HCT116 (cell line): Measurements from ENCODE around the gene ARMH4. TPM values are rescaled to one million over a fixed set of nuclear protein-coding genes. Genes with fewer than 3 reads are reported as not detected.
A peak's percentile ranks its signal among the peaks of the same experiment; 100 is the strongest.

Experiments used
- ATAC-seq: fragments of 200-7000 bp; cut with Tn5 transposase; 2 replicates; pipeline ENCODE4 v1.9.1; 2020; ENCODE audit warnings: mild to moderate bottlenecking, moderate library complexity
- Bru-seq: library from RNA; stranded (reverse); fragments of 400-500 nt; gene quantifications from one replicate; lab custom pipeline; 2021; lab: Mats Ljungman, UMichigan
- BruChase-seq, 2 experiments: library from RNA; stranded (reverse); fragments of 400-500 nt; gene quantifications; one replicate each; lab custom pipeline; 2021; lab: Mats Ljungman, UMichigan
- BruUV-seq: library from RNA; stranded (reverse); fragments of 400-500 nt; replicated peaks from 2 replicates; lab custom pipeline; 2021; lab: Mats Ljungman, UMichigan
- CTCF ChIA-PET: fragments of 300-600 bp; sonication (Branson Sonifier 250); formaldehyde crosslinking; loops from one replicate; lab custom pipeline; 2021; ENCODE audit warnings: antibody characterized with exemption; lab: Charles Lee
- POLR2A ChIA-PET: fragments of 300-600, 350-600 bp; sonication (Branson Sonifier 250); formaldehyde crosslinking; loops from one replicate; lab custom pipeline; 2021; ENCODE audit warnings: antibody characterized with exemption; lab: Charles Lee
- RAD21 ChIA-PET, 2 experiments: fragments of 300-600 bp; sonication (Branson Sonifier 250); formaldehyde crosslinking; loops; one replicate each; lab custom pipeline; 2023; ENCODE audit warnings: low total read pairs in 2 of 2; ENCODE audit not compliant: uncharacterized antibody in 2 of 2, unreplicated experiment in 2 of 2, low non-redundant PET in 1 of 2; lab: Charles Lee
- DNase-seq: peaks from one replicate; pipeline ENCODE4 v3.0.0-alpha.2; 2010; ENCODE audit warnings: low read depth, low spot score
- H2AFZ ChIP-seq: fragments of 200-600 bp; shearing (Covaris generic), sonication (generic); 2 replicates; pipeline ENCODE4 v1.6.1; 2017; ENCODE audit warnings: low read depth, mixed run types, mixed read lengths, antibody characterized with exemption, low read length; ENCODE audit not compliant: poor library complexity, severe bottlenecking
- H3K27ac ChIP-seq: 2 replicates; pipeline ENCODE4 v1.5.1; 2012; ENCODE audit warnings: low read depth, low read length
- H3K27me3 ChIP-seq: fragments of 200-600 bp; sonication (generic); 2 replicates; pipeline ENCODE4 v1.6.1; 2016; ENCODE audit warnings: mixed run types, low read length, mixed read lengths; ENCODE audit not compliant: insufficient read depth
- H3K36me3 ChIP-seq, 2 experiments: fragments of 200-500 bp in 1 of 2; fragments of 200-600 bp in 1 of 2; sonication (Bioruptor generic) in 1 of 2; sonication (generic) in 1 of 2; 2 replicates each; pipeline versions ENCODE4 v1.5.1 to v1.6.1; 2014 to 2016; ENCODE audit warnings: low read length in 2 of 2, inconsistent platforms in 1 of 2, mixed read lengths in 1 of 2, mixed run types in 1 of 2; ENCODE audit not compliant: insufficient read depth in 2 of 2, control insufficient read depth in 1 of 2
- H3K4me1 ChIP-seq, 2 experiments: fragments of 200-600 bp in 1 of 2; sonication (generic) in 1 of 2; 2 replicates each; pipeline versions ENCODE4 v1.5.1 to v1.6.1; 2012 to 2017; ENCODE audit warnings: low read length in 2 of 2, inconsistent platforms in 1 of 2, mild to moderate bottlenecking in 1 of 2, mixed read lengths in 1 of 2, mixed run types in 1 of 2, moderate library complexity in 1 of 2; ENCODE audit not compliant: insufficient read depth in 2 of 2, control insufficient read depth in 1 of 2
- H3K4me2 ChIP-seq: fragments of 200-600 bp; sonication (generic); 2 replicates; pipeline ENCODE4 v1.6.1; 2017; ENCODE audit warnings: mixed run types, low read length, mixed read lengths
- H3K4me3 ChIP-seq, 2 experiments: fragments of 200-600 bp in 1 of 2; sonication (generic) in 1 of 2; replicated peaks in 1 of 2; 2 replicates each; pipeline ENCODE4 v1.5.1; 2011 to 2016; ENCODE audit warnings: low read length in 2 of 2, control low read depth in 1 of 2, low read depth in 1 of 2, mild to moderate bottlenecking in 1 of 2, mixed read lengths in 1 of 2, mixed run types in 1 of 2
- H3K79me2 ChIP-seq: fragments of 200-600 bp; sonication (generic); 2 replicates; pipeline ENCODE4 v1.6.1; 2017; ENCODE audit warnings: mild to moderate bottlenecking, mixed run types, low read length, moderate library complexity, mixed read lengths; ENCODE audit not compliant: insufficient read depth
- H3K9ac ChIP-seq: fragments of 200-600 bp; sonication (generic); 2 replicates; pipeline ENCODE4 v1.6.1; 2016; ENCODE audit warnings: low read length, mixed read lengths
- H3K9me2 ChIP-seq: fragments of 200-600 bp; sonication (generic), shearing (Covaris generic); 2 replicates; pipeline ENCODE4 v1.6.1; 2017; ENCODE audit warnings: mixed run types, mild to moderate bottlenecking, moderate library complexity; ENCODE audit not compliant: insufficient read depth
- H3K9me3 ChIP-seq, 2 experiments: fragments of 200-500 bp in 1 of 2; fragments of 200-600 bp in 1 of 2; sonication (Bioruptor generic) in 1 of 2; sonication (generic) in 1 of 2; 2 replicates each; pipeline ENCODE4 v1.6.1; 2014 to 2017; ENCODE audit warnings: low read length in 2 of 2, mixed read lengths in 2 of 2, inconsistent platforms in 1 of 2, low read depth in 1 of 2, mild to moderate bottlenecking in 1 of 2, mixed run types in 1 of 2, moderate library complexity in 1 of 2; ENCODE audit not compliant: control insufficient read depth in 1 of 2, insufficient read depth in 1 of 2
- H4K20me1 ChIP-seq: fragments of 200-600 bp; sonication (generic), shearing (Covaris generic); 2 replicates; pipeline ENCODE4 v1.6.1; 2017; ENCODE audit warnings: mixed run types, mild to moderate bottlenecking, moderate library complexity; ENCODE audit not compliant: insufficient read depth
- ATF3 ChIP-seq: IDR thresholded peaks from 2 replicates; pipeline ENCODE4 v1.6.1; 2012
- CEBPB ChIP-seq: IDR thresholded peaks from 2 replicates; pipeline ENCODE4 v1.6.1; 2012; ENCODE audit warnings: low read depth
- CTCF ChIP-seq, 3 experiments: fragments of 200-600 bp in 1 of 3; sonication (generic) in 1 of 3; IDR thresholded peaks in 2 of 3; conservative IDR thresholded peaks in 1 of 3; 2 replicates each; pipeline ENCODE4 v1.5.1; 2012 to 2017; ENCODE audit warnings: low read depth in 2 of 3, low read length in 2 of 3, antibody characterized with exemption in 1 of 3, borderline replicate concordance in 1 of 3, control low read depth in 1 of 3, mild to moderate bottlenecking in 1 of 3, mixed read lengths in 1 of 3, mixed run types in 1 of 3, moderate library complexity in 1 of 3; ENCODE audit not compliant: insufficient read depth in 1 of 3
- EGR1 ChIP-seq: IDR thresholded peaks from 2 replicates; pipeline ENCODE4 v1.6.1; 2012; ENCODE audit warnings: low read depth
- ELF1 ChIP-seq: IDR thresholded peaks from 2 replicates; pipeline ENCODE4 v1.6.1; 2012; ENCODE audit warnings: low read depth, borderline replicate concordance
- EZH2 ChIP-seq: fragments of 200-600 bp; sonication (generic); IDR thresholded peaks from 2 replicates; pipeline ENCODE4 v1.6.1; 2017; ENCODE audit warnings: antibody characterized with exemption, mixed run types
- FOSL1 ChIP-seq: IDR thresholded peaks from 2 replicates; pipeline ENCODE4 v1.6.1; 2012; ENCODE audit warnings: low read depth
- JUND ChIP-seq: IDR thresholded peaks from 2 replicates; pipeline ENCODE4 v1.6.1; 2012
- MAX ChIP-seq: IDR thresholded peaks from 2 replicates; pipeline ENCODE4 v1.6.1; 2012
- POLR2A ChIP-seq: IDR thresholded peaks from 2 replicates; pipeline ENCODE4 v1.7.0; 2011; ENCODE audit warnings: borderline replicate concordance; ENCODE audit not compliant: insufficient read depth, insufficient read length; ENCODE audit errors: extremely low read depth
- POLR2AphosphoS5 ChIP-seq: IDR thresholded peaks from 2 replicates; pipeline ENCODE4 v1.6.1; 2011; ENCODE audit warnings: mild to moderate bottlenecking, low read depth, low read length, moderate library complexity
- RAD21 ChIP-seq: IDR thresholded peaks from 2 replicates; pipeline ENCODE4 v1.6.1; 2012; ENCODE audit warnings: low read depth, mild to moderate bottlenecking
- SIN3A ChIP-seq: IDR thresholded peaks from 2 replicates; pipeline ENCODE4 v1.6.1; 2012; ENCODE audit warnings: low read depth
- SP1 ChIP-seq: IDR thresholded peaks from 2 replicates; pipeline ENCODE4 v1.6.1; 2012; ENCODE audit warnings: low read depth
- SRF ChIP-seq: IDR thresholded peaks from 2 replicates; pipeline ENCODE4 v1.6.1; 2012; ENCODE audit warnings: low read depth
- TCF7L2 ChIP-seq: IDR thresholded peaks from 2 replicates; pipeline ENCODE4 v1.7.0; 2011; ENCODE audit warnings: borderline replicate concordance, inconsistent platforms; ENCODE audit not compliant: insufficient read depth, insufficient read length; ENCODE audit errors: extremely low read depth
- YY1 ChIP-seq: IDR thresholded peaks from 2 replicates; pipeline ENCODE4 v1.6.1; 2011; ENCODE audit warnings: low read length, low read depth, moderate library complexity, mild to moderate bottlenecking; ENCODE audit not compliant: insufficient replicate concordance; ENCODE audit errors: extremely low read depth
- ZBTB33 ChIP-seq: IDR thresholded peaks from 2 replicates; pipeline ENCODE4 v1.6.1; 2011; ENCODE audit warnings: mild to moderate bottlenecking, low read length, moderate library complexity; ENCODE audit not compliant: insufficient replicate concordance; ENCODE audit errors: extremely low read depth
- ZFX ChIP-seq: fragments of 450-650 bp; IDR thresholded peaks from 2 replicates; pipeline ENCODE4 v1.6.1; 2017
- ZNF274 ChIP-seq: fragments of 200-500 bp; sonication (Bioruptor generic); IDR thresholded peaks from 2 replicates; pipeline ENCODE4 v1.6.1; 2014; ENCODE audit warnings: mild to moderate bottlenecking, low read depth, low read length, inconsistent platforms
- intact Hi-C: fragments of 100-400 bp; cut with micrococcal nuclease; formaldehyde crosslinking; loops from 2 replicates; pipeline ENCODE4 v1.10.0; 2022
- long read RNA-seq: library from polyadenylated mRNA; unstranded; transcript quantifications from one replicate; pipeline ENCODE4 v2.0.0, GENCODE V29; 2021; ENCODE audit not compliant: unreplicated experiment
- polyA plus RNA-seq: library from polyadenylated mRNA; unstranded; fragments of >200 nt; gene quantifications from 2 replicates; pipeline ENCODE4 v1.2.1, GENCODE V29; 2012; ENCODE audit warnings: missing spikeins
- total RNA-seq: library from RNA; stranded (reverse); gene quantifications from one replicate; pipeline ENCODE4 v1.2.1, GENCODE V29; 2021; ENCODE audit not compliant: unreplicated experiment

ARMH4 gene
- total RNA-seq = 1.7 TPM
- polyA plus RNA-seq = 0.52 and 0.94 TPM in 2 replicates
- percentile 23 among the genes with signal in this experiment for Bru-seq, nascent RNA
- BruChase-seq, experiment 1, labeled RNA remaining after a 6-hour chase = percentile 21 among the genes with signal in this experiment
- percentile 24 among the genes with signal in this experiment for BruChase-seq, experiment 2, labeled RNA remaining after a 2-hour chase
- long read RNA-seq, full-length matches to known transcripts = 1 of 16 reads
- long read RNA-seq, partial matches to known transcripts = 1 of 16 reads
- long read RNA-seq, other reads (novel, unspliced or antisense) = 14 of 16 reads

- Histone ChIP-seq H3K36me3 (no peaks in the 10 kb centered on the region), H3K4me2 (peak within 1 kb of the TSS; percentile 99), H3K9me2 (no peaks in the 10 kb centered on the region), H3K27me3 (peaks cover 38% of the 10 kb centered on the region), H3K27ac (no peak within 1 kb of the TSS; the same call in 1 of the 2 replicates), H3K4me1 (peaks cover 6 to 16% of the 10 kb centered on the region in 2 experiments; a peak in 2 of 4 replicates), H3K9ac (peak within 1 kb of the TSS; percentile 41), H3K9me3 (no peaks in the 10 kb centered on the region), H4K20me1 (no peaks in the 10 kb centered on the region), H3K79me2 (no peaks in the 10 kb centered on the region), H3K4me3 (peak within 1 kb of the TSS; percentile 54 to 69), H2AFZ (peak within 1 kb of the TSS; percentile 99)
- ChIA-PET POLR2A (no interaction called here), CTCF (no interaction called here), RAD21 (no interaction called here)
- intact Hi-C loops = no loop called here
- ATAC-seq (peak; percentile 97), DNase-seq (peak; percentile 57)
- no TSS peak for BruUV-seq
- TF ChIP-seq SRF (no peak), POLR2AphosphoS5 (no peak), ZNF274 (no peak), TCF7L2 (peak; percentile 72), CEBPB (no peak), EGR1 (peak; percentile 97), ELF1 (no peak), FOSL1 (no peak), ZFX (peak; percentile 23; the same call in 1 of the 2 replicates), JUND (no peak), YY1 (no peak), MAX (no peak), POLR2A (no peak), SIN3A (peak; percentile 16; the same call in 1 of the 2 replicates), CTCF (IDR thresholded peaks at IDR 0.05 in 2 of 3, conservative IDR thresholded peaks at IDR 0.05 in 1 of 3; ENCODE audit: borderline replicate concordance in 1 of 3, insufficient read depth in 1 of 3, low read depth in 2 of 3, low read length in 2 of 3) (no peak), ZBTB33 (no peak), ATF3 (no peak), EZH2 (no peak), RAD21 (no peak), SP1 (0 out of 2 replicates have a peak, but pooled peaks have one; percentile 10)
Measured at GRCh38 chr14:58152014-58152857, at the start of gene ARMH4. Gene ARMH4, minus strand, starts transcription at chr14:58152213. Its CDS starts 12,855 bp downstream, at chr14:58139358.
